ENCODE data around the gene WDR62.

WDR62 gene

DNA sequence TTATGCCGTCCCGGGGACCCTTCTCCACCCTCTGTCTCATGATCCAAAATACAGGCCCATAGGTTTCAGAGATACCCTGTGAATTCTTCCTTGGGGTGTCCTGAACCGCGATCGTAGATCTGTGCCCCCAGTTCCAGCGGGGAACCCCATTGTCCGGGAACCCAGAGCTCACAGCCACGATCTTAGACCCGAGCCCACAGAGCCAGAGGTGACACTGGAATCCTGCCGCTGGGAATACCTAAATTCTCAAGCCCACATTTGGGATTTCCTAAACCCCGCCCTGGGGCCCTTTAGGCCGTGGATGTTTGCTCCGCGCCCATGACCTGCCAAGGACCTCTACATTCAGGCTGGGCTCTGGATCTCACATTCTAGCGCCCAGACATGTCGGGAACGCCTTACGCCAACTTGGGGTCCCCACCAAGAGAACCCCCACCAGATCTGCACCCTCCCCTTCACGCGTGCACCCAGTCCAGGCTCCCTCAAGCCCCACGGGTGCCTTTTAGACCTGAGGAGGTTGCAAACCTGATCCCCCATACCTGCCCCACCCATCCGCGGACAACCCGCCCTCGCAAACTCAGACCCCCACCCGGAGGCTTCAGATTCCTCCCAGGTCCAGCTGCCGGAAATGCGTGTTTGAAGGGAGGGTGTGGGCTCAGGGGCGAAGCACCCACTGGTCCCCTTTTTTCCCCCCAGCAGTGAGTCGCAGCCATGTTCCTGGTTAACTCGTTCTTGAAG, 85.8 kb downstream of the WDR62 start:
- peak; percentile 37 for DNase-seq
- Mint-ChIP-seq H3K4me1 (peaks cover 20 to 21% of the 10 kb centered on the region in 2 donors), H3K27ac (peak overlapping the region; percentile 97), H3K27me3 (peaks cover 6 to 10% of the 10 kb centered on the region in 2 donors), H3K4me3 (peak overlapping the region; percentile 84 to 97), H3K9me3 (peaks cover 5% of the 10 kb centered on the region in 2 donors), H3K36me3 (peaks cover 22 to 37% of the 10 kb centered on the region in 2 donors)
- peak; percentile 39 to 44 for ATAC-seq (replicated peaks)

DNA sequence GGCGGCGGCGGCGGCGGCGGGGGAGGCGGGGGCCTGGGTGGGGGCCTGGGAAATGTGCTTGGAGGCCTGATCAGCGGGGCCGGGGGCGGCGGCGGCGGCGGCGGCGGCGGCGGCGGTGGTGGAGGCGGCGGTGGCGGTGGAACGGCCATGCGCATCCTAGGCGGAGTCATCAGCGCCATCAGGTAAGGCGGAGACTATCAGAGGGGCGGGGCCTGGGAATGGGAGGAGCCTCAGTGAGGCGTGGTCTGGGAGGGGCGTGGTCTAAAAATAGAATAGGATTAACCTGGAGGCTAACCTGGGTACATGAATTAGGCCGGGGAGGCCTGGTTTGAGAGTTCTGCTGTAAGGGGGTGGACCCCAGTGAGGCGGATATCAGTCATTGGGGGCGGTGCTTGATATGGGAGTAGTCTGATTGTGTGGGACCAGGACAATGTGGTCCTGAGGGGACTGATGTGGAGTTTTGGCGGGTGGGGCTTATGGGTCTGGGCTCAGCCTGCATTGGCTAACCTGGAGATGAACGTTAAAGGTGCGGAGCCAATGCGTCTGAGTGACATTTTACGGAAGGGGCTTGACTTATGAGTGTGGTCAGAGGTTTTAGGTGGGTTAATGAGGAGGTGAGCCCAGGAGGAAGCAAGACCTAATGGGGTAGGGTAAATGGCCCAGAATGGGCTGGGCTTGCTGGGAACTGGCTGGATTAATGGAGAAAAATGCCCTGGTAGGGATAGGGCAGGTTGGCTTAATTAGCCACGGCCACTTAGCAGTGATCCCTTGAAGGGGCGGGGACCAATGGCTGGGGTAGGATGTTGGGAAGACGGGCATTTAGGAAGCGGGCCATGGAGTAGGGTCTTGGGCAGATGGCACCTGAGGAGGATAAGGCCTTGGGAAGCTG, 86.6 kb downstream of the WDR62 start:
- Mint-ChIP-seq H3K9me3 (peaks cover 5% of the 10 kb centered on the region in 2 donors), H3K27me3 (peaks cover 0 to 2% of the 10 kb centered on the region in 2 donors), H3K4me3 (peak overlapping the region; percentile 84 to 97), H3K4me1 (peaks cover 21% of the 10 kb centered on the region in 2 donors), H3K27ac (peak overlapping the region; percentile 97), H3K36me3 (peaks cover 30 to 45% of the 10 kb centered on the region in 2 donors)
- ATAC-seq (replicated peaks) (peak; percentile 70 to 75), DNase-seq (peak; percentile 84)

DNA sequence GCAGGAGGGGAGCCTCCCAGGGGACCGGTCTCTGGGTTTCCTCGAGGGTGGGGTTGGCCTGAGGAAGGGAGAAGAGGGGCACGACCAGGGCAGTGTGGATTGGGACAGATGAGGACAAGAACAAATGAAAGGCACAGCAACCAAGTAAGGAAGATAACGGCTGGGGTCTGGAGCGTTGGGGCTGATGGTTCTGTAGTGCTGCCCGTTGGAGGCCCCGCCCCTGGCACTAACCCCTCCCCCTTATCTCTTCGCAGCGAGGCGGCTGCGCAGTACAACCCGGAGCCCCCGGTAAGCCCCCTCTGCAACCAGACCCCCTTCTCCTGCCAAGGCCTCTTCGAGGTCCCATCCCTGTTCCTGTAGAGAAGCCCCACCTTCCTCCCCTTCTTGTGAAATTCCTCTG, 87.3 kb downstream of the WDR62 start:
- no peak for ATAC-seq (replicated peaks)
- H3K4me3 Mint-ChIP-seq: peak overlapping the region; percentile 84 to 97

DNA sequence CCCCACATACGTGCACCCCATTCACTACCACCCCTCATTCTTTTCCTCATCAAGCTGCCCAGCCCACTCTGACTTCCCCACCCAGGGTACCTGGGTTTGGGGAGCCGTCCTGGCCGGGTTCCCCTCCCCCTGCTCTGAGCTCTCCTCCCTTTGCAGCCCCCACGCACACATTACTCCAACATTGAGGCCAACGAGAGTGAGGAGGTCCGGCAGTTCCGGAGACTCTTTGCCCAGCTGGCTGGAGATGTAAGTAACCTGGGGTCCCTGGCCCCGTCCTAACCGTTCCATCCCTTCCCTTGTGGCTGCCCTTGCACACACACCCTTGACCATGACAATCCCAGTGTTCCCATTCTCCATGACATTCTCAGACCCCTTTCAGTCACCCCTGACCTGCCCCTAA, 87.8 kb downstream of the WDR62 start:
- Mint-ChIP-seq H3K4me3 (peak overlapping the region; percentile 15 to 43), H3K9me3 (peaks cover 5% of the 10 kb centered on the region in 2 donors), H3K36me3 (peaks cover 42 to 57% of the 10 kb centered on the region in 2 donors), H3K27ac (peak overlapping the region; percentile 42), H3K27me3 (no peaks in the 10 kb centered on the region), H3K4me1 (peaks cover 20 to 26% of the 10 kb centered on the region in 2 donors)
- DNase-seq (no peak), ATAC-seq (replicated peaks) (no peak)

More for the DNA sequence above, 87.3 kb downstream of the WDR62 start:
- Mint-ChIP-seq H3K27me3 (no peaks in the 10 kb centered on the region), H3K4me1 (peaks cover 20 to 26% of the 10 kb centered on the region in 2 donors), H3K9me3 (peaks cover 5% of the 10 kb centered on the region in 2 donors), H3K36me3 (peaks cover 38 to 53% of the 10 kb centered on the region in 2 donors), H3K27ac (peak overlapping the region; percentile 42)
- no peak for DNase-seq

DNA sequence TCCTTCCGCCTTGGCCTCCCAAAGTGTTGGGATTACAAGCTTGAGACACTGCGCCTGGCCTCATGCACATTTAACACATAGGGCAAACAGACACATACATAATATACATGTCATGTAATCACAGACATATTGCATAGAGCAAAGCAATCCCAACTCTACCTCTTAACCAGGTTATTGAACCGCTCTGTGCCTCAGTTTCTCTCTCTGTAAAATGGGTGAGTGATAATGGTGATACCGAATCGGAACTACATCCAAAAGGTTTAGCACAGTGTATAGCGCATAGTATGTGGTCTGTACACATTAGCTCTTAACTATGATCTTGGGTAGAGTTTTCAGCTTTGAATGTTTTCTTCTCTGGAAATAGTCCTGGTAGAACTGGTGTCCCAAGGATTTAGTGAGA, 89.9 kb downstream of the WDR62 start:
- Mint-ChIP-seq H3K36me3 (peaks cover 58 to 75% of the 10 kb centered on the region in 2 donors), H3K4me3 (no peak overlapping the region), H3K9me3 (peaks cover 5% of the 10 kb centered on the region in 2 donors), H3K27ac (no peak overlapping the region), H3K4me1 (peaks cover 20 to 26% of the 10 kb centered on the region in 2 donors), H3K27me3 (no peaks in the 10 kb centered on the region)
- ATAC-seq (replicated peaks) (no peak), DNase-seq (no peak)

DNA sequence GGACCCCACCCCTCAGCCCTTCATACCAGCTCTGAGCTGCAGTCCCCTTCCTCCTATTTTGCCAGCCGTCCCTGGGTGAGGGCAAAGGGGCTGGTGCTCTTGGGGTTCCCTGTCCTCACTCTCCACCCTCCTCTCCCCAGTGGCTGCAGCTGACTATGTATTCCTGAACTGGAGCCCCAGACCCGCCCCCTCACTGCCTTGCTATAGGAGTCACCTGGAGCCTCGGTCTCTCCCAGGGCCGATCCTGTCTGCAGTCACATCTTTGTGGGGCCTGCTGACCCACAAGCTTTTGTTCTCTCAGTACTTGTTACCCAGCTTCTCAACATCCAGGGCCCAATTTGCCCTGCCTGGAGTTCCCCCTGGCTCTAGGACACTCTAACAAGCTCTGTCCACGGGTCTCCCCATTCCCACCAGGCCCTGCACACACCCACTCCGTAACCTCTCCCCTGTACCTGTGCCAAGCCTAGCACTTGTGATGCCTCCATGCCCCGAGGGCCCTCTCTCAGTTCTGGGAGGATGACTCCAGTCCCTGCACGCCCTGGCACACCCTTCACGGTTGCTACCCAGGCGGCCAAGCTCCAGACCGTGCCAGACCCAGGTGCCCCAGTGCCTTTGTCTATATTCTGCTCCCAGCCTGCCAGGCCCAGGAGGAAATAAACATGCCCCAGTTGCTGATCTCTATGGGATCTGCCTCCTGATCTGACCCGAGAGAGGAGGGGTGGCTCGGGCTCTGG, 95.1 kb downstream of the WDR62 start:
- H3K27ac Mint-ChIP-seq: no peak overlapping the region
- H3K9me3 Mint-ChIP-seq: no peaks in the 10 kb centered on the region
- peaks cover 52 to 61% of the 10 kb centered on the region in 2 donors for H3K36me3 Mint-ChIP-seq
- H3K4me3 Mint-ChIP-seq: no peak overlapping the region
- DNase-seq (no peak), ATAC-seq (replicated peaks) (no peak)
- peaks cover 10 to 23% of the 10 kb centered on the region in 2 donors for H3K4me1 Mint-ChIP-seq
- no peaks in the 10 kb centered on the region for H3K27me3 Mint-ChIP-seq

DNA sequence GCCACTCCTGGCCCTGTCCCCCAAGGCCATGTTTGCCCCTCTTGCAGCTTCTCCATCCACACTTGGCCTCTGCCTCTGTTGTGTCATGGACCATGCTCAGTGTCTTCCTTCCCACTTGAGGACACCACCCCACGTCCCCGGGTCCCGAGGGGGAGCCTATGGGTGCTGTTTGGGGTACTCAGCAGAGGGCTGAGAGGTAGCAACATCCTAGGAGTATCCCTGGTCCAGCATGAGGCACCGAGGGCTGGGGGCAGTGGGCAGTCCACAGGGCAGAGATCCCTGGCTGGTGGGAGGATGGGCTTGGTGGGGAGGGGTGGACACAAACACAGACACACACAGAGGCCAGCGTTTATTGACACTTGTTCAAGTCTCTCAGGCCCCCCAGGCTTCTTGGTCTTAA, 95.9 kb downstream of the WDR62 start:
- H3K27ac Mint-ChIP-seq: no peak overlapping the region
- H3K27me3 Mint-ChIP-seq: no peaks in the 10 kb centered on the region
- H3K36me3 Mint-ChIP-seq: peaks cover 50 to 58% of the 10 kb centered on the region in 2 donors
- no peak overlapping the region for H3K4me3 Mint-ChIP-seq
- peaks cover 10 to 23% of the 10 kb centered on the region in 2 donors for H3K4me1 Mint-ChIP-seq
- DNase-seq (no peak), ATAC-seq (replicated peaks) (no peak)
- H3K9me3 Mint-ChIP-seq: no peaks in the 10 kb centered on the region

DNA sequence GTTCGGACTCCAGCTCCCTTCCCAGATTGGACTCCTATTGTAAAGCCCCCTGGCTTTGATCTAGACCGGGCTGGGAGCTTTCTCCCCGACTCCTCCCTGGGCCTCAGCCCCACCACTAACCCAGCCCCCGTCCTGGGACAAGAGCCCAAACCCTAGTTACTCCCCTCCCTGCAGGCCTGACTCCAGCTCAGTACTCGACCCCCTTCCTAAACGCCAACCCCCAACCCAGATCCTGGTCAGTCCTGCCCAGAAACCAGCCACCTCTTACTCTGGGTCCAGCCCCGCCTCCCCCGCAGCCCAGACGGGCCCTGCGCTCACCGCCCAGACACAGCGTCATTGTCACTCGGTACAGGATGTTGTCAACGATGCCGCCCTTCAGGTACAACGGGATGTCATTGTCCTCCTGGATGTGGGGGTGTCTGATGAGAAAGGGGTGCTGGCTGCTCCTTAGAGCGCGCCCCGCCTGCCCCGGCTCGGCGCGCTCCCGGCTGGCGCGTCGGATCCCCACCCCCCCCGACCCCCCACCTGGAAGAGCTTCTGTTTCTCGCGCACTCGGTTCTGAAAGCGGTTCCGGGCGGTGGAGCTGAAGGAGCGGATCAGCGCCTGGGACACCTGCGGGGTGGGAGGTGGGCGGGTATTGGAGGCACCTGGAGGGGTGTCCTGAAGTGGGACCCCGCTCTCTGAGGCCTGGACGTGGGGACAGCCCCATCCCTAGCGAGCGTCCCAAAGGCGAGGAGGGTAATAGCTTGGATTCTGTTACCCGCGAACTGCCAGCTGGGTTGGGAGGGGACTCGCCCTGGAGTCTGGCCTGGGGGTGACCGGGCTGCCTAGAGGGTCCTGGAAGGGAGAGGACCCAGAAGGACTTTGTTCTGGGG, 96.7 kb downstream of the WDR62 start:
- no peaks in the 10 kb centered on the region for H3K27me3 Mint-ChIP-seq
- H3K27ac Mint-ChIP-seq: no peak overlapping the region

DNA sequence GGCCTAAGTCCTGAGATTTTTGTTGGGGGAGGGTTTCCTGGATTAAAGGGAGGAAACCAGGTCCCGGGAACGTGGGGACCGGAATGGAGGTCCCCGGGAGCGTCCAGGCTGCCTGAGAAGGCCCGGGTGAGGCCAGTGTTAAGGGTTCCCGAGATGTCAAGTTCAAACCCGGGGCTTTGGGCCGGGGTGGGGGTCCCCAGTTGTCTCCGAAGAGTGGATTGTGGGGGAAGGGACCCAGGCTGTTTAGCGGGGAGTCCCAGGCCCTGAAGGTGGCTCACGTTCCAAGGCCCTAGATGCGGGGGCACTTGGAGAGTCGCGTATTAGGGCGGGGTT, 97.3 kb downstream of the WDR62 start:
- Mint-ChIP-seq H3K4me3 (peak overlapping the region in 1 of 2 donors; percentile 43), H3K4me1 (peaks cover 6 to 17% of the 10 kb centered on the region in 2 donors), H3K27me3 (no peaks in the 10 kb centered on the region), H3K9me3 (no peaks in the 10 kb centered on the region), H3K36me3 (peaks cover 36 to 44% of the 10 kb centered on the region in 2 donors), H3K27ac (no peak overlapping the region)
- ATAC-seq (replicated peaks) (no peak), DNase-seq (no peak)

More for the DNA sequence above, 96.7 kb downstream of the WDR62 start:
- H3K36me3 Mint-ChIP-seq: peaks cover 42 to 50% of the 10 kb centered on the region in 2 donors
- H3K9me3 Mint-ChIP-seq: no peaks in the 10 kb centered on the region
- ATAC-seq (replicated peaks) (no peak), DNase-seq (no peak)
- peaks cover 8 to 21% of the 10 kb centered on the region in 2 donors for H3K4me1 Mint-ChIP-seq
- peak overlapping the region in 1 of 2 donors; percentile 43 for H3K4me3 Mint-ChIP-seq

DNA sequence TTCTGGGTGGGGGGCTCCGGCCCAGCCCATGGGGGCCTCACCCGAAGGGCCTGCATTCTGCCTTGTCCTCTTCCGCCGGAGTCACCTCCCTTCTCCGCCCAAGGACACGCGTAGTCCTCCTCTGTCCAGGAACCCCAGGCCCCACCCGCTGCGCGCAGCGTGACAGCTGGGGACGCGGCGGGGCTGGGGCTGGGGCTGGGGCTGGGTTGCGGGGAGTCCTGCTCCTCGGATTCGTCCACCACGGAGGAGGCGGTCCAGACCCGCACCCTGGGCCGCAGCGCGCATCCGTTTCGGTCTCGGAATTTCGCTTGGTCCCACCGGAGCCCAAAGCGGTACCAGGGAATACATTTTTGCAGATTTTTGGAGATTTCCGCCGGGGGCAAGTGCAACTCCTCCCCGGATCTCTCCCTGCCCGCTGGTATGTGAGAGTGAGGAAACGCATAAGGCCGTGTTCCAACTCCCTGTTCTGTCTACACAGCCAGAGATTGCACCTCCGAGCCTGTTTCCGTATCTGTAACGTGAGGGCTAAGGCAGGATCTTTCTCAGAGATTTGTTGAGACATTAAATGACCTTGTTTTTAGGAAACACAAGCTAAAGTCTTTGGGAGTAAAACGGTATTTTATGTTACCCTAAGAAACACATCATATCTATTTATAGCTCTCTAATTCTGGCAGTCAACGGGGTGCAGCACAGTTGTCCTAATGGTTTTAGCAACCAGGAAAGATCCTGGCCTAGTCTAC, 97.8 kb downstream of the WDR62 start, which contains the start of gene COX7A1:
Gene COX7A1, minus strand, starts transcription at position 96 of the 740 bp plus-strand sequence. Its CDS starts 40 bp downstream, at position 56.
- Mint-ChIP-seq H3K27ac (no peak within 1 kb of the TSS), H3K4me3 (peak within 1 kb of the TSS in 1 of 2 donors; percentile 43), H3K9me3 (no peaks in the 10 kb centered on the region), H3K4me1 (peaks cover 6 to 17% of the 10 kb centered on the region in 2 donors), H3K27me3 (no peaks in the 10 kb centered on the region), H3K36me3 (peaks cover 32 to 39% of the 10 kb centered on the region in 2 donors)
- peak in 1 of 2 donors; percentile 33 for ATAC-seq (replicated peaks)
- no peak for DNase-seq

DNA sequence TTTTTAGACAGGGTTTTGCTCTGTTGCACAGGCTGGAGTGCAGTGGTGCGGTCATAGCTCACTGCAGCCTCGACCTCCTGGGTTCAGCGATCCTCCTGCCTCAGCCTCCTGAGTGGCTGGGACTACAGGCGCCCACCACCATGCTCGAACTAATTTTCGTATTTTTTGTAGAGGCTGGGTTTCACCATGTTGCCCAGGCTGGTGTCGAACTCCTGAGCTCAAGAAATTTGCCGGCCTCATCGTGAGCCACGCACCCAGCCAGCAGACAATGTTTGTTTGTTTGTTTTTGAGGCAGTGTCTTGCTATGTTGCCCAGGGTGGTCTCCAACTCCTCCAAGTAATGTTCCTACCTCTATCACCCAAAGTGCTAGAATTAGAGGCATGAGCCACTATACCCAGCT, 98.4 kb downstream of the WDR62 start:
- peaks cover 29 to 39% of the 10 kb centered on the region in 2 donors for H3K36me3 Mint-ChIP-seq
- DNase-seq: no peak
- ATAC-seq (replicated peaks): no peak
- no peak overlapping the region for H3K4me3 Mint-ChIP-seq
- H3K27me3 Mint-ChIP-seq: no peaks in the 10 kb centered on the region
- peaks cover 6 to 17% of the 10 kb centered on the region in 2 donors for H3K4me1 Mint-ChIP-seq
- H3K27ac Mint-ChIP-seq: no peak overlapping the region
- H3K9me3 Mint-ChIP-seq: no peaks in the 10 kb centered on the region

All from stimulated activated naive B cell treated with anti-CD40 and anti-IgM and Interleukin-4, amounts not matched to agents 10 μg/mL and 1 μg/mL and 100 μg/mL, for 72 hours (primary cell).